ENCODE results near the gene PCDH12.

PCDH12 gene

DNA sequence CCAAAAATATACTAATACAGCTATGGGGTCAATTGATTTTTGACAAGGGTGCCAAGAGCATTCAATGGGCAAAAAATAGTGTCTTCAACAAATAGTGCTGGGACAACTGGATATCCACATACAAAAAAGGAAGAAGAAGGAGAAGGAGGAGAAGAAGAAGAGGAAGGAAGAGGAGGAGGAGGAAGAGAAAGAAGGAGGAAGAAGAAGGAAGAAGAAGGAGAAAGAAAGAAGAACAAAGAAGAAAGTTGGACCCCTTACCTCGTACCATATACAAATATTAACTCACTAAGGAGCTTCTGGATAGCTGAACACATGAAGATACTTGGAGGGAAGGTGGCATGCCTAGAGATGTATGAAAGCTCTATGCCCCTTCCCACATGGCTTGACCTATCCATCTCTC, 51.5 kb downstream of the PCDH12 start:
- DNase-seq = no peak

DNA sequence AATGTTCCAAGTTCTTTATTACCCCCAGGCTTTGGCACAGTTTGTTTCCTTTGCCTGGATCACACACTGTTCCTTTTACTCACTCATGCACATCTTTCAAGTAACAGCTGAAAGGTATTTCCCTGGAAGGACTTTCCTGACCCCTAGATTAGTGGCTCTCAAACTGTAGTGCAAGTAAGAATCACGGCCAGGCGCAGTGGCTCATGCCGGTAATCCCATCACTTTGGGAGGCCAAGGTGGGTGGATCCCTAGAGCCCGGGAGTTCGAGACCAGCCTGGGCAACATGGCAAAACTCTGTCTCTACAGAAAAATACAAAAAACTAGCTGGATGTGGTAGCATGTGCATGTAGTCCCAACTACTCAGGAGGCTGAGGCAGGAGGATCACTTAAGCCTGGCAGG, 53.5 kb downstream of the PCDH12 start:
- DNase-seq = no peak

DNA sequence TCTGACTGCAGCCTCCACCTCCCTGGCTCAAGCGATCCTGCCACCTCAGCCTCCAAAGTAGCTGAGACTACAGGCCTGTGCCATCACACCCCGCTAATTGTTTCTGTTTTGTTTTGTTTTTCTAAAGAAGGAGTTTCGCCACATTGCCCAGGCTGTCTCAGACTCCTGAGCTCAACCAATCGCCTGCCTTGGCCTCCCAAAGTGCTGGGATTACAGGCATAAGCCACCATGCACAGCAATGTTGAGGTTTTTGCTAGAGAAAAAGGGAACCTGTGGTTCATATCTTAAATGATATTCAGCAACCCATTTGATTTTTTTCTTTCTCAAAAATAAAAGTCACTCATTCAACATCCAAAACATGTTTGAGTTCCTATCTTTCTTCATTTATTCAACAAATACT, 54.7 kb downstream of the PCDH12 start:
- no peak for DNase-seq

DNA sequence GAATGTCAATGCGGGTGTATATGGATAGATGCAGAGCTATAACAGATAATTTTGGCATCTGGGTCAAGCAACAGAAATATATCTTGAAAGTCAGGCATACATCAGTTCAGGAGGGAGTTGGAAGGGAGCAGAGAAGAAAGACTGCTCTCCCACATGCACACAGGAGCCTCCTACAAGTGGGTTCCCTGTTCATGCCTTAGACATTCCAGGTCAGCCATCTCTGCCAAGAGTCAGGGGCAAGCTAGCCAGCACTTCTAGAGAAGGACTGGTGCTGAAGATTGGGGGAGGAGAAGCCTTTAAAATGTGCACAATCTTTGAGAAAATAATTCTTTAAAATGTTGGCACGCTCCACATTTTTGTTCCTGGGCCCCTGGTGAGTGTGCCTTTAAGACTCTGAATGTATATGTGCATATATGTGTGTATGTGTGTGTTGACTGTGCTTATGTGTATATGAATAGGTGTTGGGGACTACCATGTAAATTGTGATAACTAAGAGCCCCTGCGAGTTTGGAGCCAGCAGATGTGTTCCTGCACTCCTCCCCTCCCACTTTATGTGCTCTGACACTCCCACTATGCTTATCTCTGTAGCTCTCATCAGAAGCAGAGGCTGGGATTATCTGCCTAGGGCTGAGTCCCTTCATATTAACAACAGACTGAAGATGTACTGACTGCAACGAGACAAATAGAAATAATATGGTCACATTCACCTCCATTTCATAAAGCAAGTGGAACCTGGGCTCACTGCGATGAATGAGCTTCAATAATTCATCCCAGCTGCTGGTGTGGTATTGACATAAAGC, 55.8 kb downstream of the PCDH12 start:
- DNase-seq = no peak

DNA sequence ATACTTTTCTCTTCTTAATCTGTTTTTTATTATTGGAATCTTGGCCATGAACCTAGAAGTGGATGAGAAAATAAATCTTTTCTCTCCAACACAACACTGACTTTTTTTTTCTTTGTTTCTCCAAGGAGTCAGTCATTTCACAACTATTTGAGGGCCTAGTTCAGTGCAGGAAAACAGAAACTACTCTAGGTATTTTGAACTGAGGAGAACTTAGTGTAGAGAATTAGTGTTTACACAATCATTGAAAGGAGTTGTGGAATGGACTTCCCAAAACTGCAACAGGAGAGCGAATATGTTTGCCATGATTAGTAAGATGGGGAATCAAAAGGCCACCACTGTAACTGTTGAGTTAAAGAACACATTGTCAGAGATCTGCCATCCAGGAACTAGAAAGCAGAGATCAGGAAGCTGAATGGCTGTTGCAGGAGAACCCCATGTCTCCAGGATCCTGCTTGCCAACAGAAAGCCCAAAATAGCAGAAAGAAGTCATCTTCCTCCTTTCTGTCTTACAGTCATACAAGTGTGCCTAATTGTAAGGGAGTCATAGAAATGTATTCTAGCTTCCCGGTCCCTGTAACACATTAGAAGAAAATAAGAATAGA, 59.5 kb downstream of the PCDH12 start:
- no peak for DNase-seq

DNA sequence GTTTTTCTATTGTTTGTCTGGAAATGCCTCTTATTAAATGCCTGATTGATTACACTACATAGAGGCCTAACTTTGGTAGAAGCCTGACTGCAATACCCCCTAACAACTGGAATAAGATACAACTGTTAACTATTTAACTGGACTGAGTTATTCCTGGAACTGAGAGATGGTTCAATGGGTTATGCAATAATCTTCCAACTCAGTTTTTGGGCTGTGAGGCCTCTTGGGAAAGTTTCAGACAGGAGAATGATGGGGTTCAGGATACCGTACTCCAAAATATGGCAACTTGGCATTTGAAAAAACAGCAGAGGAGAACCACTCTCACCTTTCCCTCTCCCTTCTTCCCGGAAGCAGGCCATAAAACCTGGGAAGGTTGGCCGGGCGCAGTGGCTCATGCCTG, 60.6 kb downstream of the PCDH12 start:
- no peak for DNase-seq
